ENCODE measurements around the gene TMEM108.

- TF ChIP-seq CTCF (conservative IDR thresholded peaks at IDR 0.05; ENCODE audit: low read depth in 2 of 2) (no peak), REST (IDR thresholded peaks at IDR 0.05; ENCODE audit: unreplicated experiment) (no peak), POLR2AphosphoS5 (IDR thresholded peaks at IDR 0.05; ENCODE audit: low read depth) (no peak), ZNF331 (CRISPR knock-in tag; IDR thresholded peaks at IDR 0.05; ENCODE audit: low read depth) (no peak), EZH2phosphoT487 (IDR thresholded peaks at IDR 0.05; ENCODE audit: unreplicated experiment) (no peak), EZH2 (IDR thresholded peaks at IDR 0.05; ENCODE audit: low read depth, unreplicated experiment) (no peak), JUNB (IDR thresholded peaks at IDR 0.05; ENCODE audit: unreplicated experiment) (no peak), ETS1 (IDR thresholded peaks at IDR 0.05) (no peak), CREB1 (CRISPR knock-in tag; IDR thresholded peaks at IDR 0.05; ENCODE audit: low read depth) (no peak), NANOG (IDR thresholded peaks at IDR 0.05; ENCODE audit: borderline replicate concordance) (no peak)
Observed at GRCh38 chr3:133429063-133429462, 390.9 kb downstream of the TMEM108 start.
